ENCODE data around the gene VPS45.

Gene VPS45

GRCh38 chr1:150067184-150068108, at the start of gene VPS45:
TSS of gene VPS45 (plus strand) at chr1:150067776. CDS start at chr1:150067858, 82 bp downstream.
- TF ChIP-seq, protein P1, sequence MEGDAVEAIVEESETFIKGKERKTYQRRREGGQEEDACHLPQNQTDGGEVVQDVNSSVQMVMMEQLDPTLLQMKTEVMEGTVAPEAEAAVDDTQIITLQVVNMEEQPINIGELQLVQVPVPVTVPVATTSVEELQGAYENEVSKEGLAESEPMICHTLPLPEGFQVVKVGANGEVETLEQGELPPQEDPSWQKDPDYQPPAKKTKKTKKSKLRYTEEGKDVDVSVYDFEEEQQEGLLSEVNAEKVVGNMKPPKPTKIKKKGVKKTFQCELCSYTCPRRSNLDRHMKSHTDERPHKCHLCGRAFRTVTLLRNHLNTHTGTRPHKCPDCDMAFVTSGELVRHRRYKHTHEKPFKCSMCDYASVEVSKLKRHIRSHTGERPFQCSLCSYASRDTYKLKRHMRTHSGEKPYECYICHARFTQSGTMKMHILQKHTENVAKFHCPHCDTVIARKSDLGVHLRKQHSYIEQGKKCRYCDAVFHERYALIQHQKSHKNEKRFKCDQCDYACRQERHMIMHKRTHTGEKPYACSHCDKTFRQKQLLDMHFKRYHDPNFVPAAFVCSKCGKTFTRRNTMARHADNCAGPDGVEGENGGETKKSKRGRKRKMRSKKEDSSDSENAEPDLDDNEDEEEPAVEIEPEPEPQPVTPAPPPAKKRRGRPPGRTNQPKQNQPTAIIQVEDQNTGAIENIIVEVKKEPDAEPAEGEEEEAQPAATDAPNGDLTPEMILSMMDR (IDR thresholded peaks at IDR 0.05; ENCODE audit: insufficient read depth, low read depth, low read length, missing control alignments): no peak
- peak; percentile 87 for DNase-seq (ENCODE audit: low read depth)
- peak within 1 kb of the TSS; percentile 81 for H3K4me3 ChIP-seq (ENCODE audit: low read length)

GRCh38 chr1:150018165-150018564, 49.4 kb upstream of the VPS45 start:
- TF ChIP-seq, protein P1 (IDR thresholded peaks at IDR 0.05; ENCODE audit: insufficient read depth, low read depth, low read length, missing control alignments): no peak
- DNase-seq (ENCODE audit: low read depth): no peak
- H3K4me3 ChIP-seq (ENCODE audit: low read length): no peak overlapping the region

- TF ChIP-seq, protein P1 (IDR thresholded peaks at IDR 0.05; ENCODE audit: insufficient read depth, low read depth, low read length, missing control alignments): no peak
- H3K4me3 ChIP-seq (ENCODE audit: low read length): no peak overlapping the region
- no peak for DNase-seq (ENCODE audit: low read depth)
Observed at GRCh38 chr1:150020711-150021110, 46.9 kb upstream of the VPS45 start.

DNA sequence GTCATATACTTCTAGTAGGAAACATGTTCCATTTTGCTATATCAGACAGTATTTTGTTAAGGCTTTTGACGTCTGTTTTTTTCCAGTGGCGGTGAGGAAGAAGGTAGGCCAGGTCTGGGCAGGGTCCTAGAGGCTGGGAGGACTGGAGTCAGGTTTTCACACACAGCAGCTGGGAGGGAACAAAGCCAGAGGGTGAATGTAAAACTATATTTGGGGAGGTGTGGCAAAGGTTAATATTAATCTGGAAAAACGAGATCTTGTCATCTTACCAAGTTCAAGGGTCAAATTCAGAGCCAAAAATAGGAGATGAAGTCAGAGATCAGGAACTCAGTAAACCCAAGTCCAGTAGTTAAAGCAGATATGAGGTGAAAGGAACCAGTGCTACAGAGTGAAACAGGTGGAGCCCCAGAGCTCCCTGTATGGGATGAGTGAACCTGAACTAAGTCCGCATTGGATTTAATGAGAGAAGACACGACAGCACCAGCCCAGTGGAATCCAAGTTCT, 46.3 kb upstream of the VPS45 start:
- no peak overlapping the region for H3K4me3 ChIP-seq (ENCODE audit: low read length)
- peak; percentile 25 for DNase-seq (ENCODE audit: low read depth)
- TF ChIP-seq, protein P1 (IDR thresholded peaks at IDR 0.05; ENCODE audit: insufficient read depth, low read depth, low read length, missing control alignments): no peak

DNA sequence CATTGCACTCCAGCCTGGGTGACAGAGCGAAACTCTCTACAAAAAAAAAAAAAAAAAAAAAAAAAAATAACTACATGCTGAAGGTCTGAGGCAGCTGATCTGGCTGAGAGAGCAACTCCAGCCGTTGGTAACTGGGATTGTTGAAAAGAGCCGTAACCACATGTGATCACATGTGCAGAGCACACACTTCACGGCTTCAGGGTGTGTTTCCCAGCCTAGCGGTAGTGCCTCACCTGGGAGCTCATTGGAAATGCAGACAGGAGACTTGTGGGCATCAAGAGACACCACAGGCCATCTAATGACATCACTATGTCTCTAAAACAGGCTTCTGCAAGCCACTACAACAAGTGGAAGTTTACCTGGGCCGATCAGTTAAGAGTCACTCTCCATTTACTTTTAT, 45.2 kb upstream of the VPS45 start:
- TF ChIP-seq, protein P1 (IDR thresholded peaks at IDR 0.05; ENCODE audit: insufficient read depth, low read depth, low read length, missing control alignments): no peak
- DNase-seq (ENCODE audit: low read depth): peak; percentile 41
- no peak overlapping the region for H3K4me3 ChIP-seq (ENCODE audit: low read length)

- no peak for DNase-seq (ENCODE audit: low read depth)
- TF ChIP-seq, protein P1 (IDR thresholded peaks at IDR 0.05; ENCODE audit: insufficient read depth, low read depth, low read length, missing control alignments): no peak
Observed at GRCh38 chr1:150024156-150024555, 43.4 kb upstream of the VPS45 start.

More at GRCh38 chr1:150024156-150024555, 43.4 kb upstream of the VPS45 start:
- no peak overlapping the region for H3K4me3 ChIP-seq (ENCODE audit: low read length)
